AG10803 (cell line): ENCODE data around the gene ALLC.

Experiments
- DNase-seq: peaks from one replicate; pipeline ENCODE4 v3.0.0; 2010; ENCODE audit warnings: low read depth
- H3K4me3 ChIP-seq: 2 replicates; pipeline ENCODE4 v1.5.1; 2011; ENCODE audit warnings: mild to moderate bottlenecking, low read length, control low read depth
- CTCF ChIP-seq: conservative IDR thresholded peaks from 2 replicates; pipeline ENCODE4 v1.5.1; 2011; ENCODE audit warnings: mild to moderate bottlenecking, low read length, control low read depth, inconsistent platforms

ALLC gene

GRCh38 chr2:3638456-3638810 lies 19.6 kb upstream of the ALLC start:
- TF ChIP-seq CTCF, result no peak
- no peak overlapping the region for H3K4me3 ChIP-seq
- no peak for DNase-seq

DNA sequence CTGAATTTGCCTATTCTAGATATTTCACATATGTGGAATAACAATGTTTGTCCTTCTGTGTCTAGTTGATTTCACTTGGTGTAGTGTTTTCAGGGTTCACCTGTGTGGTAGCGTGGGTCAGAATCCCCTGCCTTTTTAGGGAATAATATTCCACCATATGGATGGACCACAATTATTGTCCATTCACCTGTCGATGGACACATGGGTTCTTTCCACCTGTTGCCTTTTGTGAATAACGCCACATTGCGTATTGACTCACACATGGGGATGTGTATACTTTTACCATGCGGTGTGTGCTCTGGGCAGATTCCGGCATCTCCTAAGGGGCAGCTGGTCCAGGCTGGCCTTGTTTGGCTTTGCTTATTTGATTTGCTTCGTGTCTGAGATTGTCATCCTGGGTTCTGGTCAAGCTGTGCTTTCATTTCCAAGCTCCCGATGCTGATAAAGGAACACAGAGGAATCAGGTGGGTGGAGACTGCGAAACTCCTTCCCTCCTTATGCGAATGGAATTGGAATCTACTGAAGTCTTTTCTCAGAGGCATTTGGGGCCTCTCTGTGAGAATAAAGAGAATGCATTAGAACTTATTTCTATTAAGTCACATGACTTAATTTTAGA lies 18.9 kb upstream of the ALLC start:
- H3K4me3 ChIP-seq, result no peak overlapping the region
- DNase-seq, result no peak
- no peak for TF ChIP-seq CTCF

- DNase-seq, result no peak
- no peak for TF ChIP-seq CTCF
- H3K4me3 ChIP-seq, result no peak overlapping the region
Measured at GRCh38 chr2:3639653-3640052, 18.3 kb upstream of the ALLC start.

GRCh38 chr2:3641181-3641580 lies 16.8 kb upstream of the ALLC start:
- TF ChIP-seq CTCF, result no peak
- DNase-seq, result no peak
- H3K4me3 ChIP-seq, result no peak overlapping the region

DNA sequence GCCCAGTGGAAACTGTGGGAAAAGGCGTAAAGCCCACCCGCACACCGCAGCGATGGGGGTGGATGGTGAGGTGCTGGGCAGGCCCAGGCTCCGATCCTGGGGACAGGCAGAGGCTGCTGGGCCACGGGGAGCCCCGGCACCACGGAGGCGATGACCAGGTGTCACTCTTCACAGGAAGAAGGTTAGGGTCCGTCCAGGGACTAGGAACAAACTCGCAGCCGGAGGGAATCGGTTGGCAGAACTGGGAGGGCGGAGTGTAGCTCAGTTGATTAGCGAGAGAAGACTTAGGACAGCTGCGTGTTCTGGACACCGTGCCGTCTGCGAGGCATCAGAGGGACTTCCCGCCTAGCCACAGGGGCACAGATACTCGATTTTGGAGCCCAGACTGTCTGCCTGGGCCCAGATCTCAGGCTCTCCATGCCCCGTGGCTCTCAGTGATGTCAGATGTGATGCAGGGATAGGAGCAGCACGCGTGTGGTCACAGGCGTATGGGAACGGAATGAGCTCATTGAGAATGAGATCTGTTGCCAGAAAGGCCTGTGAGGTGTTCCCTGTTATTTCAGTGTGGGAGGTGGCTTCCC lies 16.1 kb upstream of the ALLC start:
- H3K4me3 ChIP-seq, result no peak overlapping the region
- DNase-seq, result no peak
- no peak for TF ChIP-seq CTCF

DNA sequence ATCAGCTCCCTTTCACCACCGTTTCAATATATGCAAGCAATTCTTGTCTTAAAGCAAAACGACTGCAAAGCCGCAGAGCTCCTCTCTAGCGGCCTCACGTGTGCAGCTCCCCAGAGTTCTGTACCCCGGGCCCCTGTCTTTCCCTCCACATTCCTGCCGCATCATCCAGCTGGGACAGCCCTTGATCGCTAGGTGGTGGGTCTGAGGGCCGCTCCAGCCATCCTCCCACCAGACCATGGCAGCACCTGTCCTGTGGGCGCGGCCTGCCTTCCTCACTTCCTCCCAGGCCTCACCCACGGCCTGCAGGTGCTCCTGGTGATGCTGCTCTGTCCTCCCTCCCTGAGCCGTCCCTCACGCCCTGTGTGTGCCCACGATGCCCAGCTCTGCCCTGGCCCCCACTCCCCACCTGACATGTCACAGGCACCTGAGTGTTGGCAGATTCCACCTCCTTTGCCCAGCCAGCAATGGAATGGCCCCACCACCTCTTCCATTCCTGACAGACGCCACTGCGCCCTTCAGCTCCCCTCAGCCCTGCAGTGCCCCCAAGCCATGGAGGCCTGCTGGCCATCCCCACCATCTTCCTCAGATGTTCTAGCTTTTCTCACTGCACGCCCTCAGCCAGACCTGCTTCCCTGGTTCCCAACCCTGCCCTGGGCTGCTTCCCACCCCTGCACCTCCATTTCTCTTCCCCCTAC lies 15.3 kb upstream of the ALLC start:
- no peak for TF ChIP-seq CTCF
- DNase-seq, result no peak
- H3K4me3 ChIP-seq, result no peak overlapping the region
